GM12892 (cell line): ENCODE results near the gene NCAM2.

Experiments
- POLR2A ChIP-seq: IDR thresholded peaks from 2 replicates; pipeline ENCODE4 v1.6.1; 2011; ENCODE audit warnings: low read depth, low read length, control low read depth
- POLR2AphosphoS5 ChIP-seq: IDR thresholded peaks from 2 replicates; pipeline ENCODE4 v1.6.1; 2011; ENCODE audit warnings: low read depth, low read length, control low read depth
- TAF1 ChIP-seq: IDR thresholded peaks from 2 replicates; pipeline ENCODE4 v1.6.1; 2011; ENCODE audit warnings: low read depth, mild to moderate bottlenecking, control low read depth, low read length, borderline replicate concordance

DNA sequence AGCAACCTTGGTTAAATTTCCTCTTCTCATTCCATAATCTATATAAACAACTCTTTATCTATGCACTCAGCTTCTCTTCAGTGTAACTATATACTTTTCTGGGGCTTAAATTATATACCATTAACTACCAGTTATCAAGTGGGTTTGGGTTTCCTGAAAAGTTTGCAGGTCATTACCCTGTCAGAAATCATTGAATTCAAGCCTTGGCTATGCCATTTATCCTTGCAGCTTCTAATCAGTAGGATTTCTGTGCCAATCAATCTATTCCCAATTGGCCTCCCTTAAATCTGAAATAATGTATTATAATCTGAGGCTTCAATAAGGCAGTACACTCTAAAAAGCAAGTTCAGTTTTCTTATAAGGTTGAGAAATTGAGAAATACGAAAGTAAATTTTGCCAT lies 466.5 kb downstream of the NCAM2 start:
- TF ChIP-seq POLR2A: no peak
- TF ChIP-seq POLR2AphosphoS5: no peak
- no peak for TF ChIP-seq TAF1
